K562 (cell line): ENCODE measurements around the gene AMPD1.

Experiments used
- CTCF ChIP-seq, 3 experiments: IDR thresholded peaks in 2 of 3; conservative IDR thresholded peaks in 1 of 3; 2 replicates each; pipeline ENCODE4 v1.5.1; 2011 to 2012; ENCODE audit warnings: low read length in 3 of 3, mild to moderate bottlenecking in 3 of 3, control low read depth in 2 of 3, improper control_type of control experiment in 1 of 3, inconsistent platforms in 1 of 3, low read depth in 1 of 3, mixed read lengths in 1 of 3, moderate library complexity in 1 of 3; ENCODE audit not compliant: insufficient read depth in 2 of 3
- FOXP4 ChIP-seq: sonication (generic); formaldehyde crosslinking; IDR thresholded peaks from 2 replicates; pipeline ENCODE4 v1.8.0; 2022; ENCODE audit warnings: mild to moderate bottlenecking, missing genetic modification reagents, borderline replicate concordance
- HMG20A ChIP-seq: fragments of 450-650 bp; formaldehyde crosslinking; conservative IDR thresholded peaks from 2 replicates; pipeline ENCODE4 v1.4.0; 2020; ENCODE audit warnings: mild to moderate bottlenecking, mixed read lengths
- IRF1 ChIP-seq: sonication (generic); formaldehyde crosslinking; IDR thresholded peaks from 2 replicates; pipeline ENCODE4 v1.8.0; 2022; ENCODE audit warnings: missing genetic modification reagents, mild to moderate bottlenecking, borderline replicate concordance
- POLR2A ChIP-seq: fragments of 450-650 bp; conservative IDR thresholded peaks from 2 replicates; pipeline ENCODE4 v1.6.1; 2016
- REST ChIP-seq, 2 experiments: fragments of 450-650 bp; formaldehyde crosslinking in 1 of 2; IDR thresholded peaks; 2 replicates each; pipeline versions ENCODE4 v1.4.0 to v1.6.1; 2014 to 2020; ENCODE audit warnings: mild to moderate bottlenecking in 2 of 2, borderline replicate concordance in 1 of 2, low read depth in 1 of 2
- RFX5 ChIP-seq: IDR thresholded peaks from 2 replicates; pipeline ENCODE4 v1.6.1; 2011; ENCODE audit warnings: low read depth, mild to moderate bottlenecking, improper control_type of control experiment, low read length
- SMARCC2 ChIP-seq: fragments of 450-650 bp; IDR thresholded peaks from 2 replicates; pipeline ENCODE4 v1.6.1; 2017; ENCODE audit warnings: antibody characterized with exemption, moderate library complexity, mild to moderate bottlenecking, low read depth
- TEAD4 ChIP-seq, 2 experiments: sonication (generic) in 1 of 2; formaldehyde crosslinking in 1 of 2; IDR thresholded peaks; 2 replicates each; pipeline versions ENCODE4 v1.6.1 to v1.8.0; 2012 to 2022; ENCODE audit warnings: borderline replicate concordance in 1 of 2, inconsistent platforms in 1 of 2, low read length in 1 of 2, mild to moderate bottlenecking in 1 of 2, missing genetic modification reagents in 1 of 2

GRCh38 chr1:114691061-114691460 is 4.3 kb downstream of the AMPD1 start:
- TF ChIP-seq FOXP4 (CRISPR knock-in tag) (no peak), IRF1 (CRISPR knock-in tag) (no peak), RFX5 (no peak), SMARCC2 (no peak), TEAD4 (IDR thresholded peaks at IDR 0.05; ENCODE audit: low read length) (no peak), TEAD4 (CRISPR knock-in tag; IDR thresholded peaks at IDR 0.05; ENCODE audit: borderline replicate concordance) (no peak), POLR2A (no peak), REST (IDR thresholded peaks at IDR 0.05; ENCODE audit: borderline replicate concordance) (no peak), REST (CRISPR knock-in tag; IDR thresholded peaks at IDR 0.05; ENCODE audit: low read depth) (no peak), CTCF (IDR thresholded peaks at IDR 0.05 in 2 of 3, conservative IDR thresholded peaks at IDR 0.05 in 1 of 3; ENCODE audit: insufficient read depth in 2 of 3, low read depth in 1 of 3, low read length in 3 of 3) (no peak), HMG20A (CRISPR knock-in tag) (no peak)
